ENCODE measurements around the gene OR5AC2. TPM values are rescaled to one million over a fixed set of nuclear protein-coding genes. Genes with fewer than 3 reads are reported as not detected.

Gene OR5AC2
- total RNA-seq, 3 donors from 2014 or later (not counting 1 experiment from before 2014, with no cell fraction given), result not detected

- peaks cover 0 to 3% of the 10 kb centered on the region in 2 donors for H3K27me3 Mint-ChIP-seq (ENCODE audit: low read depth in 2 of 2)
- H3K4me1 ChIP-seq (ENCODE audit: control insufficient read depth, insufficient read depth, low read length), result no peaks in the 10 kb centered on the region
- no peak for TF ChIP-seq CTCF (IDR thresholded peaks at IDR 0.05)
- WGBS (ENCODE audit: insufficient coverage), result 69% methylated on average over 4 of the region's 4 CpGs
- H3K27ac Mint-ChIP-seq, result no peak overlapping the region
- no peaks in the 10 kb centered on the region for H3K27me3 ChIP-seq (ENCODE audit: control insufficient read depth, insufficient read depth, low read length)
- ATAC-seq (no peak), DNase-seq (no peak)
- H3K4me1 Mint-ChIP-seq, result no peaks in the 10 kb centered on the region
- H3K4me3 ChIP-seq (ENCODE audit: low read length), result no peak overlapping the region
- H3K4me3 Mint-ChIP-seq, result no peak overlapping the region
- H3K36me3 ChIP-seq (ENCODE audit: control insufficient read depth, insufficient read depth, low read length), result no peaks in the 10 kb centered on the region
- H3K9me3 ChIP-seq (ENCODE audit: control insufficient read depth, insufficient read depth, low read length), result no peaks in the 10 kb centered on the region
- intact Hi-C loops (cut with micrococcal nuclease), result no loop called here
- H3K36me3 Mint-ChIP-seq, result no peaks in the 10 kb centered on the region
- no peak overlapping the region for H3K27ac ChIP-seq (ENCODE audit: low read length)
- H3K9me3 Mint-ChIP-seq, result peaks cover 4 to 10% of the 10 kb centered on the region in 2 donors
Observed at GRCh38 chr3:98099848-98100247, 12.9 kb downstream of the OR5AC2 start.

GRCh38 chr3:98108162-98108561, 21.2 kb downstream of the OR5AC2 start:
- Mint-ChIP-seq H3K27ac (no peak overlapping the region), H3K4me1 (no peaks in the 10 kb centered on the region), H3K4me3 (no peak overlapping the region), H3K27me3 (ENCODE audit: low read depth in 2 of 2) (no peaks in the 10 kb centered on the region), H3K9me3 (peaks cover 7 to 11% of the 10 kb centered on the region in 2 donors), H3K36me3 (no peaks in the 10 kb centered on the region)
- Histone ChIP-seq H3K27ac (ENCODE audit: low read length) (no peak overlapping the region), H3K9me3 (ENCODE audit: control insufficient read depth, insufficient read depth, low read length) (peaks cover 18% of the 10 kb centered on the region), H3K4me1 (ENCODE audit: control insufficient read depth, insufficient read depth, low read length) (no peaks in the 10 kb centered on the region), H3K27me3 (ENCODE audit: control insufficient read depth, insufficient read depth, low read length) (no peaks in the 10 kb centered on the region), H3K4me3 (ENCODE audit: low read length) (no peak overlapping the region), H3K36me3 (ENCODE audit: control insufficient read depth, insufficient read depth, low read length) (no peaks in the 10 kb centered on the region)
- TF ChIP-seq CTCF (IDR thresholded peaks at IDR 0.05), result no peak
- intact Hi-C loops (cut with micrococcal nuclease), result no loop called here
- ATAC-seq (no peak), DNase-seq (no peak)
- no CpG with 5 or more reads among the region's 1 CpG for WGBS (ENCODE audit: insufficient coverage)

GRCh38 chr3:98109807-98110549, 23.0 kb downstream of the OR5AC2 start:
- 93% methylated on average over 3 of the region's 4 CpGs for WGBS (ENCODE audit: insufficient coverage)
- TF ChIP-seq CTCF (IDR thresholded peaks at IDR 0.05), result no peak
- H3K4me3 Mint-ChIP-seq, result no peak overlapping the region
- no peaks in the 10 kb centered on the region for H3K4me1 Mint-ChIP-seq
- H3K36me3 Mint-ChIP-seq, result no peaks in the 10 kb centered on the region
- Histone ChIP-seq H3K27me3 (ENCODE audit: control insufficient read depth, insufficient read depth, low read length) (no peaks in the 10 kb centered on the region), H3K4me1 (ENCODE audit: control insufficient read depth, insufficient read depth, low read length) (no peaks in the 10 kb centered on the region), H3K27ac (ENCODE audit: low read length) (no peak overlapping the region), H3K4me3 (ENCODE audit: low read length) (no peak overlapping the region), H3K36me3 (ENCODE audit: control insufficient read depth, insufficient read depth, low read length) (no peaks in the 10 kb centered on the region), H3K9me3 (ENCODE audit: control insufficient read depth, insufficient read depth, low read length) (peaks cover 24% of the 10 kb centered on the region)
- no peak for ATAC-seq
- H3K27ac Mint-ChIP-seq, result no peak overlapping the region
- intact Hi-C loops (cut with micrococcal nuclease), result no loop called here
- peaks cover 9 to 11% of the 10 kb centered on the region in 2 donors for H3K9me3 Mint-ChIP-seq
- no peak for DNase-seq
- H3K27me3 Mint-ChIP-seq (ENCODE audit: low read depth in 2 of 2), result no peaks in the 10 kb centered on the region

- no peak for TF ChIP-seq CTCF (IDR thresholded peaks at IDR 0.05)
- Histone ChIP-seq H3K4me1 (ENCODE audit: control insufficient read depth, insufficient read depth, low read length) (no peaks in the 10 kb centered on the region), H3K27me3 (ENCODE audit: control insufficient read depth, insufficient read depth, low read length) (no peaks in the 10 kb centered on the region), H3K9me3 (ENCODE audit: control insufficient read depth, insufficient read depth, low read length) (peaks cover 24% of the 10 kb centered on the region), H3K36me3 (ENCODE audit: control insufficient read depth, insufficient read depth, low read length) (no peaks in the 10 kb centered on the region), H3K4me3 (ENCODE audit: low read length) (no peak overlapping the region), H3K27ac (ENCODE audit: low read length) (no peak overlapping the region)
- ATAC-seq (no peak), DNase-seq (no peak)
- no peaks in the 10 kb centered on the region for H3K27me3 Mint-ChIP-seq (ENCODE audit: low read depth in 2 of 2)
- H3K27ac Mint-ChIP-seq, result no peak overlapping the region
- H3K4me3 Mint-ChIP-seq, result no peak overlapping the region
- H3K4me1 Mint-ChIP-seq, result no peaks in the 10 kb centered on the region
- intact Hi-C loops (cut with micrococcal nuclease), result no loop called here
- no peaks in the 10 kb centered on the region for H3K36me3 Mint-ChIP-seq
- peaks cover 9 to 12% of the 10 kb centered on the region in 2 donors for H3K9me3 Mint-ChIP-seq
Observed at GRCh38 chr3:98110550-98110908, 23.6 kb downstream of the OR5AC2 start.
